Measurements from ENCODE around the gene TMEM219.

Gene TMEM219

DNA sequence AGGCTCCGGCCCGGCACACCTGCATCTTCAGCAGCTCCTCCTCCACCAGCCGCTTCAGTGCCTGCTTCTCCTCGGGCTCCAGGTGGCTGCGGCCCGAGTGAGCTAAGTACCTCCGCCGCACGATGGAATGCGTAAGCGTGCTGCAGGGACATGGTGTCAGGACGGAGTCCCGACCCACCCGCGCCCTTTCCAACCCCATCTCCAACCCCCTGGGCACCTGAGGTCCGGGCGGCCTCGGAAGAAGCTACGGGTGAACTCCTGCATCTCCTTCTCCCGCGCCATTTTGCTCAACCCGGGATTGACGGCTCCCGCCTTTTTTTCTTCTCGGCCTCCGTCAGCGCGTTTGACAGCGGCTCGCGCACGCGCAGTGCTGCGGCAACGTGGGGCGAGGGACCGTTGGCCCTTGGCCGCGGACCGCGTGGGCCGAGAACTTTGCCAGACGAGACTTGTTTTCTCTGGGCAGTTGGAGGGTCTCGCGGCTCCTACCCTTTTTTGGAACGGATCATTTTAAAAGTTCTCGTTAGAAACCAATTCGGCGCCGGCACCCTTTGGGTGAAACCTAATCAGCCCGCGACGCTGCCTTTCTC lies 33.5 kb downstream of the TMEM219 start, which contains the start of gene HIRIP3:
Gene HIRIP3, minus strand, starts transcription at position 294 of the 587 bp plus-strand sequence. Its CDS starts 12 bp downstream, at position 282.
- peak; percentile 87 for DNase-seq (ENCODE audit: low read depth)

DNA sequence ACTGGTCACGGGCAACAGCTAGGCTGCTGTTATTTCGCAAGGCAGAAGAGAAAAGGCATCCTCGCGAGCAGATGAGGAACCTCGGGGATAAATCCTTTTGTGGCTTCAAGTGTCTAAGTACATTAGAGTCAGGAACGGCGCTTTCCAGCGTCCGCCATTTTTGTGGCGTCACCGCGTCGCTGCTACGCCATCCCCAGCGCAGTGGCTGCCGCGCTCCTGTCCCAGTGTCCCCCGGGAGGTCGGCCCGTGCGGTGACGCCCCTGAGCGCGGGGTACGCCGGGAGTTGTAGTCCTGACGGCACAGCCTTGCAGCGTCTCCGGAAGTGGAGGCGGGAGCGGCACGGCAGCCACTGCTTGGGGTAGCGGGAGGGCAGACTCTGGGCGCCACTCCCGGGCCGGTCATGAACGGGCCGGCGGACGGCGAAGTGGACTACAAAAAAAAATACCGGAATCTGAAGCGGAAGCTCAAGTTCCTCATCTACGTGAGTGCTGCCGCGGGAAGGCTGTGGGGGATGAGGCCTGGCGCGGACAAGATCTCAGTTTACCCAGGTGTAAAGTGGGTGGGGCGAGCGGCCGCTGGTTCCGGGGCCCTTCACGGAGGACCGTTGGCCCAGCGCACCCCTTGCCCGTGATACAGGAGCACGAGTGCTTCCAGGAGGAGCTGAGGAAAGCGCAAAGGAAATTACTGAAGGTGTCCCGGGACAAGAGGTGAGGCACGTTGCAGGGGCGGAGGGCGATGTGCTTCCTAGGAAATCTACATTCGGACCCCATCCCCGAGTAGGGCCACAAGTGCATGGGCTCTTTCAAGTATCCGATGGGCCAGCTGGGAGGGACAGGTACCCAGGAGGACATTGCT lies 34.3 kb downstream of the TMEM219 start, which contains the start of gene INO80E:
Gene INO80E, plus strand, starts transcription at position 331 of the 855 bp plus-strand sequence. Its CDS starts 70 bp downstream, at position 401.
- peak; percentile 97 for DNase-seq (ENCODE audit: low read depth)

DNA sequence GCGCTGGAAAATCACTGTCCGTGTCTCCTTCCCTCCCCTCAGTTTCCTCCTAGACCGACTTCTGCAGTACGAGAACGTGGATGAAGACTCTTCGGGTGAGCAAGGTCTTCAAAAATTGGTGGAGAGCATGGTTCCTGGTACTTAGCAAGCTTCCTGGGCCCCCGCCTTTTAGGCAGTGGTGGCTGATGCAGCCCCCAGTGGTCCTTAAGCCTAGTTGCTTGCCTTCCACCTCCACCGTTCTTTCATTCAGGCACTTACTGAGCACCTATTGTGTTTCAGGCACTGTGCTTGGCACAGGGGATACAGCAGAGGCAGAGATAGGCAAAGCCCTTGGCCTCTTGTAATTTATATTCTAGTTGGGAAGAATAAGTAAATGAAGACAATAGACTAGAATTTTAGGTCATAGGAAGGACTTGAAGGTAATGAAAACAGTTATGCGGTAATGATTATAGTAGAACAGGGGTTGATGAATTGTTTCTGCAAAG lies 34.9 kb downstream of the TMEM219 start:
- DNase-seq (ENCODE audit: low read depth) = no peak

DNA sequence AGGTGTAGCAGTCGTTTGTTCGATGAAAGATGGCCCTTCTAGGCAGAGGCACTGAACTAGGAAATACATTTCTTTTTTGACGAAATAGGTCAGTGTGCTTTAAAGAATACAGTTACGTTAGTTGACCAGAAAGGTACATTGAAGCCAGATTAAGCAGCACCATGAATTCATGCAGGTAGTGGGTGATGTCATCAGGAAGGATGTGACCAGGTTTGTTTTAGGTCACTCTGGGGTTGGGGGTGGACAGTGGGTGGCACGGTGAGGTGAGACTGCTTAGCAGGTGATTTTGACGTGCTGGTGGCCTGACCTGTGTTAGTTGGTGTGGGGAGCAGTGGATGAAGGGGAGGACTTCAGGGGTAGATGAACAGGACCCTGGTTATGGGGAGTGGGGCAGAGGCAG lies 37.7 kb downstream of the TMEM219 start:
- no peak for DNase-seq (ENCODE audit: low read depth)

DNA sequence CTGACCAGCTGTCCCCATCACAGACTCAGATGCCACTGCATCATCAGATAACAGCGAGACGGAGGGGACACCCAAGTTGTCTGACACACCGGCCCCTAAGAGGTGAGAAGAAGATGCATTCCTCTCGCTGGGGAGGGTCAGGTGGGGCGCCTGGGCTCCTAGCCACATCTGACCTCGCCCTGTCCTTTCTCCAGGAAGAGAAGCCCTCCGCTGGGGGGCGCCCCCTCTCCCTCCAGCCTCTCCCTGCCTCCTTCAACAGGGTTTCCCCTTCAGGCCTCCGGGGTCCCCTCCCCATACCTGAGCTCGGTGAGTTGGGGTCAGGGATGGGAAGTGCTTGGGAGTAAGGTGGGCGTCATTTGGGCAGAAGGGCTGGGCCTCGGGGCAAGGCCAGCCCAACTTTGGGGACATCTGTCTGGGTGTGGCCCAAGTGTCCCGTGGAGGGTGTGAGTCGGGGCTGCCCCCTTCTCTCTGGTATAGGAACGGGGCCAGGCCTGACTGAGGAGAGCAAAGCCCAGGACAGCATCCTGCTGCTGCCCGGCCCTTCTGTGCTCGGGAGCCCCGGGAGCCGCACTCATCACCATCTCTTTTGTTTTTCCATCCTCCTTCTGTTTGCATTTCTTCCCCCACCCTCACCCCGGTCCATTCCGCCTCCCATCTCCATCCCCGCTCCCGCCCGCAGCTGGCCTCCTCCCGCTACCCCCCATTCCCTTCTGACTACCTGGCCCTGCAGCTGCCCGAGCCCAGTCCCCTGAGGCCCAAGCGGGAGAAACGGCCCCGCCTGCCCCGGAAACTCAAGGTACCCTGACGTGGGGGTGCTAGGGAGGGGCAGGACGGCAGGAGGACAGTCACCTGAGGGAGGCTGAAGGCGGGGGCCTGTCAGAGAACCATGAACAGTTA lies 39.1 kb downstream of the TMEM219 start:
- DNase-seq (ENCODE audit: low read depth) = no peak

DNA sequence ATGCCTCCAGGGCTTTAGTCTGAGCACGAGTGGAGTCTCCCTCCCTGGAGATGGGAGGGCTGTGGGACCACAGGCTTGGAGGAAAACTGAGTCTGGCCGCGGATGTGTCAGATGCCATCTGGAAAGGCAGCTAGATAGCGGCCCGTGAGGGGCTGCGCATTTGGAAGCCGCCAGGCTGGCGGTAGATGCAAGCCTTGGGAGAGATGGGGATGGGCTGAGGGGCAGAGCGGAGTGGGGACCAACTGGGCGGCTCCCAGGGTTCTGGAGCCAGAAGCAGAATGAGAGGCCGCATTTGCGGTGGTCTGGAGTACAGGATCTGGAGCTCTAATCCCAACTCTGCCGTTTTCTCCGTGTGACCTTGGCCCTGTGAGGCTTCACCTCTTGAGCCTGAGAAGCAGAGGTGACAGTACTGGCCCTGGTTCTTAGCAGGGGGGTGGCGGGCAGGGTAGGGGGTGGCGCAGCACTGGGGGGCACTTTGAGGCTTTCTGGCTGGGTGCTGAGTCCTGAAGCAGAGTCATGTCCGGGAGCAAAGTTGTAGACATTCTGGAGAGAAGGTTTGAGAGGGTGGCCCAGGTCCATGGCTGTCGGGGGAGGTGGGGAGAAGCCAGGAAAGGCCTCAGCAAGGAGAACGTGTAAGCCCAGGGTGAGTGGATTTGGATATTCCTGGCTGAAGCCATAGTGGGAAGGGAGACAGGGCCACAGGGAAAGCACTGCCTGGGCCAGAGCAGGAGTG lies 40.9 kb downstream of the TMEM219 start:
- DNase-seq (ENCODE audit: low read depth) = no peak

DNA sequence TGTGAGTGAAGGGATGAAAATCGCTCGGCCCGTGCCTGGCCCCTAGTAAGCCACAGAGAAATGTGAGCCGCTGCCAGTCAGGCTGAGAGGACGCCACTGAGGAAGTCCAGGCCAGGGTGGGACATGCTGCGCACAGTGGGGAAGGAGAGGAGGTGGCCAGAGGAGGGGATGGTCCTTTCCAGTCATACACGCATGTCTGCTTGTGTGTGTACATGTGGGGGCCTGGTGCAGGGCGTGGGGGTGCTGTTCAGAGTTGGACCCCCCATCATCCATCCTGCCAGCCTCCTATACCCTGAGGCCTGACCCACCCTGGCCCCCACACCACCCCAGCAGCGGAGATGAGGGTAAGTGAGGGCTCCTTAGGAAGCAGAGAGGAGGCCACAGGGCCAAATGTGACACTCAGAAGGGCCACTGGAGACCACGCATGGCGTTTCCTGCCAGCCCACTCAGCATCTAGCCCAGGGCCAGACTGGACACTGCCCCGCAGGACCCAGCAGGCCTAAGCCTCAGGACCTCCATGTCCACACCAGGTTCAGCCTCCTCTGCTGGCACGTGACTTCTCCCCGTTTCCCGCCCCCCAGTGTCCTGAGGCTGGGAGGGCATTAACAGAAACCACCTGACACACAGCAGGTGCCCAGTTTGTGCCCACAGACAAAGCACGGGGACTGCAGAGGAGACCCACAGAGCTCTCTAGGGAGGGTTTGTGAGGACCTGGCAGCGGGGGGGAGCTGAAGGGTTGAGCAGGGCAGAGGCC lies 42.0 kb downstream of the TMEM219 start:
- DNase-seq (ENCODE audit: low read depth) = no peak

DNA sequence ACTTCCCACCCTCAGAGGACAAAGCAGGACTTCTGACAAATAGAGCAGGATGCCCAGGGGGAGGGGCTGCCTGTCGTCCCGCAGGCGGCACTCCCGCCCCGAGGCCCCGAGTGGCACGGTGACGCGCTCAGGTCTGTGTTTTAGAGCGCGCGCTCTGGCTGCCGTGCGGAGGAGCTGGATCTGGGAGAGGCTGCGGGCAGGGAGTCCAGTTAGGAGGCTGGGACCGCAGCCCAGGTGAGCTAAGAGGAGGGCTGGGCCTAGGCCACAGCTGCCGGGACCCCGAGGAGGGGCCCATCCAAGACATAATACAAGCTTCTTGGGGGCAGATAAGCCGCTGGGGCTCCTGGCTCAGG lies 42.5 kb downstream of the TMEM219 start:
- DNase-seq (ENCODE audit: low read depth) = no peak

DNA sequence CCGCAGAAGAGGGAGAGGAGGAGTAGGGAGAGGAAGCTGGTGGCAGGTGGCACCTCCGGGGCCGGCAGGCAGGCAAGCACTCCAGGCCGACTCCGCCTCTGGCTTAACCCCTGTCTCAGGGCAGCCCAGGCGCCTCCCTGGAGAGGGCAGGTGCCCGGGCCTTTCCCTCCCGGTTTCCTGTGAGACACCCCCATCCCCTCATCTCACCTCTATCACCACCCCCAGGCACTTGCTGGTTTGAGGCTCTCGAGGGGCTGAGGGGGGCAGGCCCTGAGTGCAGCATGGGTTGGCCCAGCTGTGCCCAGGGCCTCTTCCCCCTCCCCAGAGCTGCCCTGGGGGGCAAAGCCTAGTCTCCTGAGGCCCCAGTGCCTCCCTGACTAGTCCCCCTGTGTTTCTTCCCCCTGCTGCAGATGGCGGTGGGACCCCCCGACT lies 42.9 kb downstream of the TMEM219 start:
- DNase-seq (ENCODE audit: low read depth) = no peak

DNA sequence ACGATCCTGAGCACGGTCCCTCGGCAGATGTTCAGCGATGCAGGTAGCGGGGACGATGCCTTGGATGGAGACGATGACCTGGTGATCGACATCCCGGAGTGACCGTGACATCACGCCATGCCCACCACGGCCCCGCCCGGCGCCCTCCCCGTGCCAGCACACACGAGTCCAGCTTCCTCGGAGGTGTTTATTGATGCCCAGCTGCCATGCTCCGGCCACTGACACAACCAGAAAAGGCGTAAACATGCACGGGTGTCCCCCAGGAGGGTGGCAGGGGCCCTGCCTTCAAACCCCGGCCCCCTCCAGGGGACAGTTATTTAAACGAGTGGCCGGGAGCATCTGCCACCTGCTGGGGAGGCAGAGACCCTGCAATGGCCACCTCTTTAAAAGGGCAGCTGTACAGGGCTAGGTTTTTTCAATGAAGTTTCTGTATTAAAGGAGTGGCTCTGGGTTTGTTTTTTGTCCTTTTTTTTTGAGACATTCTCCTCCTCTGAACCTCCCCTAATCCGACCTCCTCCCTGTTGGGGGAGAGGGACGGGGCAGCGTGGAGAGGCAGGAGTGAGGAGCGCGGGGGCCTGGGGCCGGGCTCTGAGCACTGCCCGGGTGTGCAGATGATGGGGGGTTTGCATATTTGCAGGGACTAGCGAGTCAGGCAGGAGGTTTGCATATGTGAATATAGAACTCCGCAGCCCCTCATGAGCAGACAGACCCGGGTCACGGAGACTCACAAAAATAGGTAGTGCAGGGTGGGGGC lies 43.6 kb downstream of the TMEM219 start:
- DNase-seq (ENCODE audit: low read depth) = peak; percentile 66

DNA sequence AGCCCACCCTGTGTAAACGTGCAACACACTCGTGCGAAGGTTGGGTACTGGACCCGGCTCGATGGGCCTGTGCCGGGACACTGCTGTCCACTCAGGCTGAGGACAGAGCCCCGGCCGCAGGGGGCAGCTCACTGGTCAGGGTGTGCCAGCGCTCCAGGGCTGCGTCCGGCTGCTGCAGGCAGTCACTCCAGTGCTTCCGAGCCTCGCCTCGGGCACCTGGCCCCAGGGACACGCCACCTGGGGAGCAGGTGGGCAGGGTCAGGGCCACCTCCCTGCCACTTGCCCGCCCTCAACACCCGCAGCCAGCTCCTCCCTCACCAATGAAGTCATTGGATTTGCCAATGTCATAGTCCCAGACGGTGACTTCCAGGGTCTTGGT lies 44.2 kb downstream of the TMEM219 start:
- no peak for DNase-seq (ENCODE audit: low read depth)

DNA sequence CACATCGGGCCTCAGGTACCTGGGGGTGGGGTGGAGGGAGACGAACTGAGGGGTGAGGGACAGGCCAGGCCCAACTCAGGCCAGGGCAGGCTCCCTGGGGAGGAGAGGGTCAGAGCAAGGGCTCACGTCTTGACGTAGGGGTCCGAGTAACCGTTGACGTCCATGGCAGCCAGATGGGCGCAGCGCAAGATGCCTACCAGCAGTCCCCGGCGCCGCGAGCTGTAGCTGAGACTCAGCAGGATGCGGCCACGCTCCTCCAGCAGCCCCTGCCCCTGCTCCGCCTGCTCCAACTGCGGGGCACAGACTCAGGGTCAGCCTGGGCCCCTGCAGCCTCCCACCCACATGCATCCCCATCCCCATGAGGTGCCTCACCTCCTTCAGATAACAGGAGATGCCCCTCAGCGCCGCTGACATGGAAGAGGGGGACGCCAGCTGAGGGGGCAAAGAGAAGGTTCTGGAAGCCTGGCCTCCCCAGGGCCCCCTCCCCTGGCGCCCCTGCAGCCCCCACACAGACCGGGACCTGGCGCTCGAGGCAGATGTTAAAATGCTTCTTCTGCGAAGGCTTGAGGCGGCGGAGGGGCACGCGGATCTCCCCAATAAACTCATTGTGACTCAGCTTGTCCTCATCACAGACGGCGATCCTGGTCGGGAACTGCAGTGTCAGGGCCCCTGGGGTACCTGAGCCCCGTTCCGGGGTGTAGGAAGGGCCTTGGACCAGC lies 44.9 kb downstream of the TMEM219 start:
- no peak for DNase-seq (ENCODE audit: low read depth)

DNA sequence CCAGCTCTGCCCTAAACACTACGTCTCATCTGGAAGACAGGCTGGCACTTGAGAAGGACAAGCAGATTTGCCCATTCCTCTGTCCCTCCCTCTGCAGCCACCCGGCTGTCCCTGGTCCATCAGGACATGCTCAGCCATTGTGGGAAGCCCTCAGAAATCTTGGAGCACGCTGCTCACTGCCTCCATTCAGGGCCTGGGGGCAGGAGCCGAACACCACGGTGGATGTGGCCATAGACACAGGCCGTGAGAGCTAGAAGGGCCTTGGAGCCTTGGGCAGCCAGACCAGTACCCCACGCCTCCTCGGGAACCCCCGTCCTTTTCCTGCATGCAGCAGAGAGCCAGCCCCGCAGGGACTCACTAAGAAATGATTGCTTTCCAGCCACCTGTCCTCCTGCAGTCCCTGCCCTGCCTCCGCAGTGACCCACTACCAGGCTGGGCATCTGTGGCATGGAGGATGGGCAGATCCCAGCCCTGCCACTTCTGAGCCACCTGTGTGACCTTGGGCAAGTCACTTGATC lies 45.6 kb downstream of the TMEM219 start:
- DNase-seq (ENCODE audit: low read depth) = no peak

DNA sequence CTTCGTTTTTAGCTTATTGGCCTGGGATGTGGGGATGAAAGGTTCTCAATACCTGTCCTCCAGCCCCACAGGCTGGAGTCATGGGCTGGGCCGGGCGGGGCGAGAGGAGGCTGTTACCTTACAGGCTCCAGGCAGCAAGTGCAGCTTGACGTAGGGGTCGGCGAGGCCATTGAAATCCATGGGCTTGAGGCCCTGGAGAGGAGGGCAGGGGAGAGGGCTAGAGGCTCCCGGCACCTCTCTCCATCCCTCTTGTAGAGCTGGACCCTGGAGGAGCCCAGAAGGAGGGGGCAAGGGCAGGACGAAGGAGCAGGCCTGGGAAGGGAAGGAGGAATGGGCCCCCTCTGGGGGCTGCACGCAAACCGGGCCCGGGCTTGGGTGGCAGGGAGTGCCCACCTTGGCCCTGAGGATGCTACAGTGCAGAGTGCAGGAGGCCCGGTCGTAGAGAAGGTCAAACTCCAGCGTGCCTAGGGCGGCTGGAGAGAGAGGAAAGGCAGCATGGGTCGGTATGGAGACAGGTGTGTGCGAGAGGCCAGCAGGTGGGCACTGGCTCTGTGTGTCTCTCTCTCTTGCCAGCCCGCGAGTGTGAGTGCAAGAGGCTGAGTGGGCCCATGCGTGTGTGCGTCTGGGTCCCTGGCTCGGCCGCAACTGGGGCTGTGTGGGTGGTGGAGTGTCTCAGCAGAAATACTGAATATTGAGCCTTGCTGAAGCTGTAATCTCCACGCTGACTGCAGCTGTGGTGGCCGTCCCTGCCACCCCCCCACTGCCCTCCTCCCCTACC lies 47.4 kb downstream of the TMEM219 start:
- no peak for DNase-seq (ENCODE audit: low read depth)

DNA sequence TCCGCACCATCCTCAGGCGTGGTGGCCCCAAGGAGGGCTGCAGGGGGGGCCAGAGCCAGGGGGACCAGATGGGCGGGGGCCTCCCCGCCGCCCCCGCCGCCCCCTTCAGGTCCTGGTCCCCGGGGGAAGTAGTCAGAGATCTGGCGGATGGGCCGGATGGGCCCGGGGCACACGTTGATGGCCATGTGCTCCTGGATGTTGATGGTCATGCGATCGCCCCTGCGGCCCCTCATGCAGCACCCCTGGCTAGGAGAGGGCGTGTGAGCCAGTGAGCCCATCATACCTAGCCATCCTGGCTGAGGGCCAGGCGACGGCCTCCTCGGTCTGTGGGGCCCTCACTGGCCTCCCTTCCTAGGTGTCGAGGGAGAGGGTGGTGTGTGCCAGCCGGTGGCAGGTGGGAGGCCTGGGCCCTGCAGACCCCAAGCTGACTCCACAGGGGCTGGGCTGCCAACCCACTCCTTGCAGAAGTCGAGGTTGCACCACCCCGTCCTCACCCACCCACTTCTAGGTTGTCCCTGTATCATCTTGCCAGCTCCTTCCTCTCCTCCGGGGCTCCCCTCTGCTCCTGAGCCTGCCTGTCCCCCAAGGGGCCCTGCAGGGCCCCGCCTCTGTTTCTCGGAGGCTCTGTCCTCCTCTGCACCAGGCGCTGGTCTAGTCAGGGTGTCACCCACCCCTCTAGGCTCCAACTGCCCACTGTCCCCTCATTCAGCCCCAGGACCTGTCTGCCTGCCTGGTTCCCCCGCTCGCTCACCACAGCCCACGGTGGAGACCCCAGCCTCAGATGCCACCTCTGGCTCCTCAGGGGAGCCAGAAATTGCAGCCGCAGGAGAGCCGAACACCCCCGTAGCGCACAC lies 48.3 kb downstream of the TMEM219 start:
- no peak for DNase-seq (ENCODE audit: low read depth)

DNA sequence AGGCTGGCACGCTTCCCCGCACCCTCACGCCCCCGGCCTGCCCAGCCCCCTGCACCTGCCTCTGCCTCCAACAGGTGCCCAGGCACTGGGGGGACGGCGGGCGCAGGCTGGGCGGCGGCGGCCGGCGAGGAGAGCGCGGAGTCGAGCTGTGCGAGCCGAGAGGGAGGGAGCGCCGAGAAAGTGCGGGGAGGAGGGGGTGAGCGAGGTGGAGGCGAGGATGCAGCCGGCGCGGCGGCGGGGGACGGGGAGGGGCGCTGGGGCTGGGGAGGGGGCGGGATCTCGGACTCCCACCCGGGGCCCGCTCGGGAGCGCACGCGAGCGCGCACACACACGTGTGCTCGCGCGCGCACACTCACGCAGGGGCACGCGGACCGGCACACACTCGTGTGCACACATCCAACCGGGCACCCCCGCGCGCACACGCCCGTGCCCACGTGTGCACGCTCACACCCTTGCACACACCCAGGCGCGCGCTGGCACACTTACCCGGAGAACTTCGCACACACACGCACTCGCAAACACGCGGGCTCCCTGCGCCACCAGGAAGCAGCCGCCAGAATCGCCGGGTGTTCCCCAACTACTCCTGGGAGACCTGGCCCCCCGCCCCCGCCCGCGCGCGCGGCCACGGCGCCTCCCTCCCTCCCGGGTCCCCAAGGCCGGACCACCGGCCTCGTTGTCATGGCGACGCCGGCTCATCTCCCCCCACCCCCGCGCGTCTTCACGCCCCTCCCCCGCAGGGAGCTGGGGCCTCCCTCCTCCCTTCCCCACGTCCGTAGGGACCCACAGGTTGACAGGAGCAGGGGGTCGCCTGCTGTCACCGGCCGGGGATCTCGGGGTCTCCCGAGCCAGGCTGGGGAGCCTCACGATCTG lies 49.2 kb downstream of the TMEM219 start, which contains the start of gene DOC2A:
Gene DOC2A, minus strand, starts transcription at position 184 of the 870 bp plus-strand sequence. CDS start 805 bp downstream, outside the sequence.
- no peak for DNase-seq (ENCODE audit: low read depth)
